ENCODE measurements around the gene S100A5.
A peak's percentile ranks its signal among the peaks of the same experiment; 100 is the strongest.

DNA sequence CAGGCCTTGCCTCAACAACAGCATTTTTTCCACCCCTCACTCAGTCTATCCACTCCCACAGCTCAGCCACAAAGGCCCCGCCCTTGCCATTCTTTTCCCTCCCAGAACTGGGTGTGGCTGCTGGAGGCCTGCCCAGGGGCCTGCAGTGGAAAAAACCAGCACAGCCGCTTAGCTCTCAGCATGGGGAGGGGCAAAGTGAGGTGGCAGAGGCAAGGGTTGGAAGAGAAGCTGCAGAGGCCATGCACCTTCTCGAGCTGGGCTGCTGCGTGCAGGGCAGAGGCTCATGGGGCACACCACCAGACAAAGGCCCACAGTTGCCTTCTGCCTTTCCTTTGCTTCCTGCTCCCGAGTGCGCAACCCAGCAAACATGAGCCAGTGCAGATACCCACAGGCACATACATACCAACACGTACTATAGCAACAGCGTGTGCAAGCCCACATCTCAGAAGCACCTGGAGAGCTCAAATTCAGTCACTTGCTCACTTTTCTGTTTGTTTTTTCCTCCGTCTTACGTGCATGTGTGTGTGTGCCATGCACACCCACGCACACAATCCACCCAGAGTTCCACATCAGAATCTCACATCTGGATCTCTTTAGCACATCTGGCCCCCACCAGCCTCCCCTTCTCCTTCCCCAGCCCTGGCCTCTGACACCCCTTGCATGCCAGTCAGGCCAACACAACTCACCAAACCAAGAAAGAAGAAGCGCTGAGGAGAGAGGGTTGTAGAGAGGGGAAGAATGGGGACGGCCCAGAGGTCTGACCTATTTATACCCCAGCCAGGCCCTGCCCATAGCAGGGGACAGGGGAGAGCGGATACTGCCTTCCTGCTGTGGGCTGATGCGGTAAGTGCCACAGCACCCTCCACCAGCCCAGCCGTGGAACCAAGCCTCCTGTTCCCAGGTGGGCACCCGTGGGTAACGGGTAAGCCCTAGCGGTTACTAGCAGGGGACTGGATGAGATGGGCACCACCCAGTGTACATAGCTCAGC lies 4.6 kb upstream of the S100A5 start, which contains the start of gene S100A4:
- TF ChIP-seq, protein P1, sequence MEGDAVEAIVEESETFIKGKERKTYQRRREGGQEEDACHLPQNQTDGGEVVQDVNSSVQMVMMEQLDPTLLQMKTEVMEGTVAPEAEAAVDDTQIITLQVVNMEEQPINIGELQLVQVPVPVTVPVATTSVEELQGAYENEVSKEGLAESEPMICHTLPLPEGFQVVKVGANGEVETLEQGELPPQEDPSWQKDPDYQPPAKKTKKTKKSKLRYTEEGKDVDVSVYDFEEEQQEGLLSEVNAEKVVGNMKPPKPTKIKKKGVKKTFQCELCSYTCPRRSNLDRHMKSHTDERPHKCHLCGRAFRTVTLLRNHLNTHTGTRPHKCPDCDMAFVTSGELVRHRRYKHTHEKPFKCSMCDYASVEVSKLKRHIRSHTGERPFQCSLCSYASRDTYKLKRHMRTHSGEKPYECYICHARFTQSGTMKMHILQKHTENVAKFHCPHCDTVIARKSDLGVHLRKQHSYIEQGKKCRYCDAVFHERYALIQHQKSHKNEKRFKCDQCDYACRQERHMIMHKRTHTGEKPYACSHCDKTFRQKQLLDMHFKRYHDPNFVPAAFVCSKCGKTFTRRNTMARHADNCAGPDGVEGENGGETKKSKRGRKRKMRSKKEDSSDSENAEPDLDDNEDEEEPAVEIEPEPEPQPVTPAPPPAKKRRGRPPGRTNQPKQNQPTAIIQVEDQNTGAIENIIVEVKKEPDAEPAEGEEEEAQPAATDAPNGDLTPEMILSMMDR (IDR thresholded peaks at IDR 0.05 in 4 of 5, conservative IDR thresholded peaks at IDR 0.05 in 1 of 5), result no peak
- peak; percentile 25 to 26 for TF ChIP-seq POLR2A (IDR thresholded peaks at IDR 0.05)

Measured in gastrocnemius medialis (tissue), 4 donors.